Endothelial cell of umbilical vein (primary cell): ENCODE data around the gene RCAN3.

Experiments
- CTCF ChIP-seq, 2 donors: IDR thresholded peaks; 1 replicate in 1 of 2; 2 replicates in 1 of 2; pipeline ENCODE4 v1.5.1; 2011; ENCODE audit warnings: low read length in 2 of 2, mild to moderate bottlenecking in 2 of 2, moderate library complexity in 2 of 2, control low read depth in 1 of 2, inconsistent platforms in 1 of 2, low read depth in 1 of 2; ENCODE audit not compliant: insufficient read depth in 1 of 2; ENCODE audit errors: extremely low read depth in 1 of 2
- EZH2 ChIP-seq: IDR thresholded peaks from 2 replicates; pipeline ENCODE4 v1.6.1; 2012; ENCODE audit warnings: borderline replicate concordance, low read depth, mild to moderate bottlenecking, moderate library complexity, low read length, inconsistent platforms; ENCODE audit not compliant: severe bottlenecking
- FOS ChIP-seq: IDR thresholded peaks from 2 replicates; pipeline ENCODE4 v1.6.1; 2011; ENCODE audit warnings: mild to moderate bottlenecking, low read length, moderate library complexity, borderline replicate concordance; ENCODE audit not compliant: insufficient read depth
- MAX ChIP-seq: IDR thresholded peaks from 2 replicates; pipeline ENCODE4 v1.6.1; 2011; ENCODE audit not compliant: insufficient read depth, insufficient read length
- MYC ChIP-seq: IDR thresholded peaks from one replicate; pipeline ENCODE4 v1.6.1; 2011; ENCODE audit warnings: mild to moderate bottlenecking, low read depth, low read length
- POLR2A ChIP-seq: IDR thresholded peaks from 2 replicates; pipeline ENCODE4 v1.6.1; 2012; ENCODE audit warnings: low read depth, mild to moderate bottlenecking, control low read depth, low read length
- POLR2AphosphoS5 ChIP-seq: IDR thresholded peaks from 2 replicates; pipeline ENCODE4 v1.6.1; 2012; ENCODE audit warnings: low read depth, mild to moderate bottlenecking, control low read depth, low read length, moderate library complexity; ENCODE audit not compliant: insufficient read depth

GRCh38 chr1:24501371-24502064 lies 1.1 kb upstream of the RCAN3 start:
- TF ChIP-seq CTCF (IDR thresholded peaks at IDR 0.05; ENCODE audit: extremely low read depth in 1 of 2, insufficient read depth in 1 of 2, low read depth in 1 of 2, low read length in 2 of 2) (no peak), POLR2AphosphoS5 (no peak), EZH2 (no peak), POLR2A (no peak), MYC (no peak), MAX (no peak), FOS (no peak)
